Stimulated activated CD4-positive, alpha-beta T cell treated with anti-CD3 and anti-CD28 coated beads, Interleukin-1b, Interleukin-23, amount 100 ng/mL, for 4 hours (primary cell): ENCODE results near the gene SYNM.
"Not testable (repeated sequence)": the region's sequence is repeated elsewhere in the genome, so short reads cannot be mapped to it uniquely, and the experiment has no call there.

Experiments
- DNase-seq, 2 donors: peaks; one replicate each; pipeline ENCODE4 v3.0.0-alpha.2; 2020; ENCODE audit warnings: low read depth in 2 of 2

The SYNM gene

GRCh38 chr15:99104788-99105513 is at the start of gene SYNM:
Gene SYNM, plus strand, starts transcription at chr15:99105080. Its CDS starts 120 bp downstream, at chr15:99105200.
- DNase-seq, result peak in 1 of 2 donors; percentile 25

- no peak for DNase-seq
Observed at GRCh38 chr15:99055555-99056134, 49.2 kb upstream of the SYNM start.

GRCh38 chr15:99057020-99057419 is 47.9 kb upstream of the SYNM start:
- DNase-seq, result no peak

- no peak for DNase-seq
Observed at GRCh38 chr15:99057697-99058420, 47.0 kb upstream of the SYNM start.

GRCh38 chr15:99058421-99058870 is 46.4 kb upstream of the SYNM start:
- no peak for DNase-seq

GRCh38 chr15:99059010-99059981 is 45.6 kb upstream of the SYNM start:
- DNase-seq, result peak; percentile 28 to 47

- DNase-seq, result not testable (repeated sequence)
Observed at GRCh38 chr15:99060186-99060585, 44.7 kb upstream of the SYNM start.

GRCh38 chr15:99062226-99062625 is 42.7 kb upstream of the SYNM start:
- DNase-seq, result no peak

- DNase-seq, result no peak
Observed at GRCh38 chr15:99068186-99068585, 36.7 kb upstream of the SYNM start.

GRCh38 chr15:99070208-99070607 is 34.7 kb upstream of the SYNM start:
- DNase-seq, result no peak

GRCh38 chr15:99071091-99071680 is 33.7 kb upstream of the SYNM start:
- no peak for DNase-seq

- no peak for DNase-seq
Observed at GRCh38 chr15:99073008-99073717, 31.7 kb upstream of the SYNM start.

GRCh38 chr15:99074446-99074845 is 30.4 kb upstream of the SYNM start:
- DNase-seq, result no peak

- not testable (repeated sequence) for DNase-seq
Observed at GRCh38 chr15:99075059-99075652, 29.7 kb upstream of the SYNM start.

GRCh38 chr15:99076109-99076508 is 28.8 kb upstream of the SYNM start:
- no peak for DNase-seq

- peak; percentile 7 to 26 for DNase-seq
Observed at GRCh38 chr15:99076555-99077308, 28.1 kb upstream of the SYNM start.

GRCh38 chr15:99082798-99083197 is 22.1 kb upstream of the SYNM start:
- no peak for DNase-seq

GRCh38 chr15:99084965-99085364 is 19.9 kb upstream of the SYNM start:
- DNase-seq, result no peak
